Activated T-cell treated with anti-CD3 and anti-CD28 coated beads for 1 hour (primary cell): ENCODE data around the gene PANK2.
"Not testable (repeated sequence)": the region's sequence is repeated elsewhere in the genome, so short reads cannot be mapped to it uniquely, and the experiment has no call there.

Experiments
- DNase-seq: peaks from one replicate; pipeline ENCODE4 v3.0.0-alpha.2; 2020; ENCODE audit warnings: low read depth

The PANK2 gene

DNA sequence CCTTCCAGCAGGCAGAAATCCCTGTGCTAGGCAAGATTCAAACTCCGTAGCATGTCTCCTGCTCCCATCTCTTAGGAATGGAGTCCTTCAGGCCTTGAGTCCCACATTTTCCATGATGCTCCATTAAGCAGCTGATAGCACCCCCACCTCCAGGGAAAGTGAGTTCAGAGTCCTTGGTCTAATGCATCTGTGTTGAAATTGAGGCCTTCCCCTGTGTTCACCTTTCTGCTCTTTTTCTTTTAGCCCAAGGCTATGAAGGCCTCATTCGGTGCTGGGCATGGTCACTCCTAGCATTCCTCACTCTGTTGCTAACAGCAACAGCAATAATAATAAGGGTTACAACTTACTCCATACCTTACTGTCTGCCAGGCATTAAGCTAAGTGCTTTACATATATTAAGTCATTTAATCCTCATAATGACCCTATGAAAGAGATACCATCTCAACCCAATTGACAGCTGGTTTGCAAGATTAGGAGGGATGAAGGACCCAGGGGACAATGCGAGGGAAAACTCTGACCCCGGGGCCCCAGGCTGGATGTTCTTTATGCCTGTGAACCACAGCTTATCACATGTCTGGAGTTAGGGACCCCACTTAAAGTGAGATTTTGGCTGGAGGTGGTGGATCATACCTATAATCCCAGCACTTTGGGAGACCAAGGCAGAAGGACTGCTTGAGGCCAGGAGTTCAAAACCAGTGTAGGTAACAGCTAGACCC lies 17.5 kb upstream of the PANK2 start:
- no peak for DNase-seq

DNA sequence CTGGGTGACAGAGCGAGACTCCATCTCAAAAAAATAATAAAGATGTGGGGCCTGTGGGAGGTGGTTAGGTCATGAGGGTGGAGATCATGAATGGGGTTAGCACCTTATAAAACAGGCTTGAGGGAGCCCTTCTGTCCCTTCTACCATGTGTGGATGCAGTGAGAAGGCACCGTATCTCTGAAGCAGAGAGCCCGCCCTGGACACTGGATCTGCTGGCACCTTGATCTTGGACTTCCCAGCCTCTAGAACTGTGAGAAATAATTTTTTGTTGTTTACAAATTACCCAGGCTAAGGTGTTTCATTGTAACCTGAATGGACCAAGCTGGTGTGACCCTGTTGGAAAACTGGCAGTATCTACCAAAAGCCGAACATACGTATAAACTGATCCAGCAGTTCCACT lies 15.7 kb upstream of the PANK2 start:
- no peak for DNase-seq

DNA sequence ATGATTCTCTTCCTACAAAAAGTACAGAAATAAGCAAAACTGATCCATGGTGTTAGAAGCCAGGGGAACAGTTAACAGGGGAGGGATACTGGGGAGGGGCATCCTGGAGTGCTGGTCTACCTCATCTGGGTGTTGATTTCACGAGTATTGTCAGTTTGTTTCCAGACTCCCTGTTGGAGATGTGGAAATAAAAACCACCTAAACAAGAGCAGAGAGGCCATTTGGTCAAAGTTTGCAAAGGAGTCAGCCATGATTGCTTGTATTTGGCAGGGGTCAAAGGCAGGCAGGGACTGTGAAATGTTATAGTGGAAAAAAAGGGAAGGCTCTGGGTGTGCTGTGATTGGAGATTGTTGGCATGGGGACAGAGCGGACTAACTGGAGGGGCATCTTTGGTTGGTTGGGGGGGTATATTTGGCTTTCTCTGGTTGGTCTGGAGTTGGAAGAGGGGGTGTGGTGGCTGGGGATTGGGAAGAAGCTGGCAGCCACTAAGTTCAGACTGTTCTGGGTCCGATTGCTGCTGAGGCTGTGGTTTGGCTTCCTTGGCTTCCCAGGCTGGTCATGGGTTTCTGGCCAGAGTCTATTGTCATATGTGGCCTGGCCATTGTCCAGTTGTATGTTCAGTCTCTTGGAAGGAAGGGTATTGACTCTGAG lies 14.9 kb upstream of the PANK2 start:
- no peak for DNase-seq

DNA sequence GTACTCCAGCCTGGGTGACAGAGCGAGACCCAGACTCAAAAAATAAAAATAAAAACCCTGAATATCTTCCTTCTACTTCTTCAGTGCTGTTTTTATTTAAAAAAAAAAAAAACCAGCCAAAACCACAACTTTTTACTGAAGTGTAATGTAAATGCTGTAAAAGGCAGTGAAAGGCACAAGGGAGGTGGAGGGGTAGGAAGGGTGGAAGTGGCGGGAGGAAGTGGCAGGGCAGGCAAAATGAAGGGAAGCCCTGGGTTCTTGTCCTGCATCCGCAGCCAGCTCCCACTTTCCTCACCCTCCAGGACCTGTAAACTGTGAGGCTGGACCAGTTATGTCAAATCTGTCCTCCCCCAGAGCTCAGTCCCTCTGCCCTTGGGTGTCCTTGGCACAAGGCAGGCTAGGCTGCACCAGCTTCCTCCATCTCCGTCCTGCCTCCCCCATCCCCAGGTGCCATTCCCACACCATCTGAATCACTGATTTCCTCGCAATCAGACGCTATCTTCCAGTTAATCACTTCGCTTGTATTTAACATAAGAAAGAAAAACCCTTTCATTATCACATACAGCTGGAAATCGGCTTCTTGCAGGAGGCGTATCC lies 13.7 kb upstream of the PANK2 start:
- no peak for DNase-seq

DNA sequence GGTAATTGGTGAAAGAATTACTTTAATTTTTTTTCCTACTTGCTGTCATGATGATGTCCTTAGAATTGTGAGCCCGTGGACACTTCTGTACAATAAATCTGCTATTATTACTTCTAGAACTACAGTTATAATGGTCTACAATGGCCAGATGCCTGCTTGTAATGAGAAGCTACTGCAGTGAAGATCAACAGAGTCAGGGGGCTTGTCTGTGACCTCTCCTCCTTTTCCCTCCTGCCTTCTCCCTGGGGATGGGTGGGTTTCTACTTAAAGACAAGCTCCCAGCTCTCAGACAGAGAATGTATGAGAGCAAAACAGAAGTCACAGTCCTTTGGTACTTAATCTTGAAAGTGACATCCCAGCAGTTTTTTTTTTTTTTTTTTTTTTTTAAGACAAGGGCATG lies 13.2 kb upstream of the PANK2 start:
- DNase-seq, result no peak

DNA sequence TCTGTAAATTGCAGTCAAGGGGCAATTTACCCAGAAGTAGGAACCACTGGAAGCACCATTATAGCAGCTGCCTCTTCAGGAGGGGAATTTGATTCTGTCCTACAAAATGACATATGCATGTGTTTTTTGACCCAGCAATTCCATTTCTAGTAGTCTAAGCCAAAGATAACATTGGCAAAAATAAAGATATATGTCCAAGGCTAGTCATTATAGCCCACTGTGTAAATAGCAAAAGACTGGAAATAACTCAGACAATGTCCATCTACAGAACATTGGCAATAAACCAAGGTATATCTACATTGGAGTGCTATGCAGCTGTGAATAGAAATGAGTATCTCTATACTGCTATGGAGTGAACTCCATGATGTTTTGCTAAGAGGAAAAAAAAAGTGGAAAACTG lies 12.5 kb upstream of the PANK2 start:
- DNase-seq, result no peak

DNA sequence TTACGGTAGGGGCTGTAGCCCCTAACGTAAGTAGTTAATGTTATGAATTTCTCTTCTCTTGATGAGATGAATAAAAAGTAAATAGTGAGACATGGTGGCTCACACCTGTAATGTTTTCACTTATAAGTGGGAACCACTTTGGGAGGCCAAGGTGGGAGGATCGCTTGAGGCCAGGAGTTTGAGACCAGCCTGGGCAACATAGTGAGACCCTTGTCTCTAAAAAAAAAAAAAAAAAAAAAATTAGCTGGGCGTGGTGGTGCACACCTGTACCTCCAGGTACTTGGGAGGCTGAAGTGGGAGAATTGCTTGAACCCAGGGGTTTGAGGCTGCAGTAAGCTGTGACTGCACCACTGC lies 10.3 kb upstream of the PANK2 start:
- DNase-seq, result not testable (repeated sequence)

DNA sequence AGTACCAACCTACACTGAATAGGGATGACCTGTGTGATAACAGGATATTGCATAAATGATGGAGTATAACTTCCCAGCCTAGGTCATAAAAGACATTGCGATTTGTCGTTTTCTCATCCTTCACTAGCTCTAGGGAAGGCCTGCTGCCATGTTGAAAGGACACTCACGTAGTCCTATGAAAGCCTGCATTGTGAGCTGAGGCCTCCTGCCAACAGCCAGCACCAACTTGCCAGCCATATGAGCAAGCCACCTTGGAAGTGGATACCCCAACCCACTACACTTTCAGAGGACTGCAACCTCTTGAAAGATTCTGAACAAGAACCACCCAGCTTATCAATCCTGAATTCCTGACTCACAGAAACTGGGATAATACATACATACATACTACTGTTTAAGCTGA lies 3.5 kb upstream of the PANK2 start:
- DNase-seq, result no peak

DNA sequence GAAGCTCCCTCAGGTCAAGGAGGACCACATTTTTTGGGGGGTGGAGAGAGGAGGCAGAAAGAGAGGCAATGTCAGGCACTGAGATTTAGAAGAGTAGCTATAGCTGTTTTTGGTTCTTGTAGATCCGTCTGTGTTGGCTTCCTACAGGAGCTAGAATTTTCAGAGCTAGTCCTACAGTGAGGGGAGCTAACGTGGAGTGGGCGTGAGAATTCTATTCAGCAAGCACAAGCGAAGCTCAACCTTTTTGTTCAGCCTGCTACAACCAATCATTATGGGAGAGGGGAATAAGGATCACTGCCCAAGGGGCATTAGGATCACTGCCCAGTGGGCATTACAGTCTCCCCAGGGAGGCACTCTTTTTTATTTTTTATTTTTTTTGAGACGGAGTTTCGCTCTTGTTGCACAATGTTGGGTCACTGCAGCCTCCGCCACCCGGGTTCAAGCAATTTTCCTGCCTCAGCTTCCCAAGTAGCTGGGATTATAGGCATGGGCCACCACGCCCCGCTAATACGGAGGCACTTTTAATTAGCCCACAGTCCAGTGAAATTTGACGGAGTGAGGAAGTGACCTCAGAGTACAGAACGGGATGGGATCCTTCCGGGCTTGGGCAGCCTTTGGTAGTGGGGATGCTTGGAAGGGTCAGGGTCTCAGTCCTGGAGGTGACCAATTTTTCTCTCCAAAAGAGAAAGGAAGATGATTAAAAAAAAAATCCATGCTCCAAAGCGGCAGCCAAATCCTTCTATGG lies 1.1 kb upstream of the PANK2 start:
- no peak for DNase-seq

DNA sequence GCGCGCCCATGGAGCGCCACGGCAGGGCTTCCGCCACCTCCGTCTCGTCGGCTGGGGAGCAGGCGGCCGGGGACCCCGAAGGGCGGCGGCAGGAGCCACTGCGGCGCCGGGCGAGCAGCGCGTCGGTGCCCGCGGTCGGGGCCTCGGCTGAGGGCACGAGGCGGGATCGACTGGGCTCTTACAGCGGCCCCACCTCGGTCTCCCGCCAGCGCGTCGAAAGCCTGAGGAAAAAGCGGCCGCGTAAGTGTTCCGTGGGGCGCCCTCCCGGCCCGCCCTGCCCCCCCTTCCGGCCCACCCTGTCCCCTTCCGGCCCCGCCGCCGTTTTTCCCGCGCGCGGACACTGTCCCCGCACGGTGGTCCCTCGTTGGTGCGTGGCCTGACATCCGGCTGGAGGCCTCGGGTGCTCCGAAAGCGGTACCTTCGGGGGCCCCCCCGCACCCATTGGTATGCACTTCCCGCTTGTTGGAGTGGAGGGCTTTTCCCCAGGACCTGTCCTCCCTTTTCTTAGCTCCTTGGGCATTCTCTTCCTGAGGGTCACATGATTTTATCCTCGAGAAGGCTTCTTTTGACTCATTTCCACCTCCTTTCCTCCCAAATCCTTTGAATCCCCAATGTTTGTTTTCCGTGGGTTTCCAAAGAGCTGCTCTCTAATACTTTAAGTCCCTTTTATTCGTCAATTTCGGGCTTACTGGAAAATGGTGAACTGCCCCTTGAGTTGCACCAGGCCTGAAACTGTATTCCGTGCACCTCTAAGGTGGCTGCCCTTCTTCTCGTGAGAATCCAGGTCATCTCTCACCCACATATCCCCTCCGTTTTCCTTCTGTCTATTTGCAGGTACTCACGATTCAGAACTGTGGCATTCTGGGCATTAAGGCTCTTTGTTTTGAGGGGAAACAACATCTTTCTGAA lies 556 bp downstream of the PANK2 start:
- peak; percentile 7 for DNase-seq

DNA sequence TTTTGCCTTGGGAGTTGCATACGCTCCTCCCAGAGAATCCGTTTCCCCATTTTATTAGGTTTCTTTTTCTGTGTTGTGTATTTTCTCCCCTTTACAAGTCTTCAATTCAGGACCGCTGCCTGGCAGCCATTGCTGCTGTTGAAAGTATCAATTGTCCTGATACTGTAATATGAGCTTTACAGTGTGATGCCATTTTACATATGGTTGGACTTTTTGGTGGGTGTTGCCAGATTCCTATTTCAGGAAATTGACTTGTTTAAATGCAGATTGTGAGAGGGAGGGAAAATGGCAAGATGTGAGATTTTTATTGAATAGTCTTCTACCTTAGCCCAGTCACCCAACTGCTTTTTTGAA lies 1.2 kb downstream of the PANK2 start:
- no peak for DNase-seq

DNA sequence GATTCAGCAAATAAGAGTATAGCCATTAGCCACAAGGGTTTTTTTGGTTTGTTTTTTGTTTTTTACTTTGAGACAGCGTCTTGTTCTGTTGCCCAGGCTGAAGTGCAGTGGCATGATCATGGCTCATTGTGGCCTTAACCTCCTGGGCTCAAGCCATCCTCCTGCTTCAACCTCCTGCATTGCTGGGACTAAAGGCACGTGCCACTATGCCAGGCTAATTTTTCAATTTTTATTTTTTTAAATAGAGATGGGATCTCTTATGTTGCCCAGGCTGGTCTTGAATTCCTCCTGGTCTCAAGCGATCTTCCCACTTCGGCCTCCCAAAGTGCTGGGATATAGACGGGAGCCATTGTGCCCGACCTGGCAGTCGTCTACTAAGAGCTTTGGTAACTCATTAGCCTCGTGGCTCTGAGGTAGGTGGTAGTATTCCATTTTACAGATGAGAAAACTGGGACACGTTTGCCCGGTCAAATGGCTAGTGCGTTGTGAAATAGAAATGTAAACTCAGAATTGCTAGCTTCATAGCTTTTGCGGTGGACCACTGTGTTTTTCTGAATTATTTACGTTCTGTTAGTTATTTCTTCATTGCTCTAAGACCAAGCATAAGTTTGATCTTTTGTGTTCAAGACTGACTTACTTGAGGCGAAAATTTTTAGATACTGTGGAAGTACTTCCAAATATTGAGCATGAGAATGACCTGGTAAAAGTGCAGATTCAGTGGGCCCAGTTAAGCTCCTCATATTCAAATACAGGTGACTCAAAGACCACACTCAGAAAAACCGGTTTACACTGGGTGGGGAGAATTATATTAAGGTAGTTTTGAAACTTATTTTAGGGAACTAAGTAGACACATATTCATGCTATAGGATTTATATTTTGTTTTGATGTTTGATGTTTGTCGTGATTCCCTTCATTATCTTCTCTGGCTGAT lies 2.1 kb downstream of the PANK2 start:
- DNase-seq, result no peak

DNA sequence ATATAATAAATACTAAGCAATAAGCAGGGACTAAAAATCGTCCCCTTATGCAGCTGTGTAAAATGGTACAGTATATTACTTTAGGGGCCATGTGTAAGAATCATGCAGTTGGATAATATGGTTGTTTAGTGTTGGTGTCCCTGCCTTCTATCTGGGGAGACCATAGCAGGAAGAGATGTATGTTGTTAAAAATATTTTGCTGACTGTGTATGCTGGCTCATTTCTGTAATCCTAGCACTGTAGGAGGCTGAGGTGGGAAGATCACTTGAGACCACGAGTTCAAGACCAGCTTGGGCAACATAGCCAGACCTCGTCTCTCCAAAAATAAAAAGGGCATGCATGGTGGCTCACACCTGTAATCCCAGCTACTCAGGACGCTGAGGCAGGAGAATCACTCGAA lies 5.6 kb downstream of the PANK2 start:
- no peak for DNase-seq

DNA sequence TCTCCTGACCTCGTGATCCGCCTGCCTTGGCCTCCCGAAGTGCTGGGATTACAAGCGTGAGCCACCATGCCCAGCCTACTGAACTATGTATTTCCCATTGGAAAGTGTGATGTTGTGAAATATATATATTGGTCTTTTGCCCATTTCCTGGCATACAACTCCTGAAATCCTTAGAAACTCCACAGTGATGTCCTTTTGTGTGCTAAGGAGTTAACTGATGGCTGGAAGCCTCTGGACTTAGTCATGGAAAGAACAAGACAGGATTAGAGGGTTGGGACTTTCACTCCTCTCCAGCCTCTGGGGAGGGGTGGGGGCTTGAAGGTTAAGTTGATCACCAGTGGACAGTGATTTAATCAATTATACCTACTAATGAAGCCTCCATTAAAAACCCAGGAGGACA lies 7.1 kb downstream of the PANK2 start:
- DNase-seq, result no peak

DNA sequence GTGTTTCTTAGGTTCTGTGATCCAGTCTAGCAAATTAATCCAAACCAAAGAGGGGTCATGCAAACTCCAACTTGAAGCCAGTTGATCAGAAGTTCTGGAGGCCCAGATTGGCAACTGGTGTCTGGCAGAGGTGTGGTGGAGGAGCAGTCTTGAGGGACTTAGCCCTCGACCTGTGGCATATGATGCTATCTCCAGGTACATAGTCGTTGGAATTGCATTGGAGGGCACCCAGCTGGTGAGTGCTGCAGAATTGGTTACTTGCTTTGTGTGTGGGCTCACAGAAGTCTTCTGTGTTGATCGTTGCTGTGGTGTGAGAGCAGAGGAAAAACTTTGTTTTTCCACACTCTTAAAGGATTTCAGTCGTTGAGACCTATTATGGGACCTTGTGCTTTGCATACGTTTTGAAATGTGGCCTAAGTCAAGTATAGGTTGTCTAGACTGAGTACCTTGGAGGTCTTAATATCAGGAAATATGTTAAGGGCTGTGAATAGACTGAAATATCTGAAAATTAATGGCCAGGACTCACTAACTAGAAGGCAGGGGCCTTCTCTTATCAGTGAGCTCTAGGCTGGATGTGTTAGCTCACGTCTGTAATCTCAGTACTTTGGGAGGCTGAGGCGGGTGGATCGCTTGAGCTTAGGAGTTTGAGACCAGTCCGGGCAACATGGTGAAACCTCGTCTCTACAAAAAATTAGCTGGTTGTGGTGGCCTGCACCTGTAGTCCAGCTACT lies 7.8 kb downstream of the PANK2 start:
- no peak for DNase-seq

DNA sequence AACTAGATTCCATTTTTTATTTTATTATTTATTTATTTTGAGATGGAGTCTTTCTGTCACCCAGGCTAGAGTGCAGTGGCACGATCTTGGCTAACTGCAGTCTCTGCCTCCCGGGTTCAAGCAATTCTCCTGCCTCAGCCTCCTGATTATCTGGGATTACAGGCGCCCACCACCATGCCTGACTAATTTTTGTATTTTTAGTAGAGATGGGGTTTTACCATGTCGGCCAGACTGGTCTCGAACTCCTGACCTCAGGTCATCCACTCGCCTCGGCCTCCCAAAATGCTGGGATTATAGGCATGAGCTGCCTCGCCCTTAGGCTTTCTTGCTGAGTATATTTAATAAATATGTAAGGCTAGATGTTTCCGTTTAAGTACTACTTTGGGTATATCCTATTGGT lies 9.0 kb downstream of the PANK2 start:
- not testable (repeated sequence) for DNase-seq

DNA sequence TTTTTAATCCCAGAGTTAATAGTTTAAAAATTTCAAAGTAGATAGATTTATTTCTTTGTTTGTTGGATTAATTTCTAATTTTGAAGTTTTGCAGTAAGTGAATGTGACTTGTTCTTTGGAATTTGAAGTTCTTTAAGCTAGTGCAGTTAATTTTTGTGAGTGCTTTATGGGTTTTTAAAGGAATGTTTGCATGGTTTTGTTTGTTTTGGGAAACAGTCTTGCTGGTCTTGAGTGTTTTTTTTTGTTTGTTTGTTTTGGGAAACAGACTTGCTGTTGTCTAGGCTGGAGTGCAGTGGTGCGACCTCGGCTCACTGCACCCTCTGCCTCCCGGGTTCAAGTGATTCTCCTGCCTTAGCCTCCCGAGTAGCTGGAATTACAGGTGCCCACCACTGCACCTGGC lies 9.5 kb downstream of the PANK2 start:
- DNase-seq, result no peak

DNA sequence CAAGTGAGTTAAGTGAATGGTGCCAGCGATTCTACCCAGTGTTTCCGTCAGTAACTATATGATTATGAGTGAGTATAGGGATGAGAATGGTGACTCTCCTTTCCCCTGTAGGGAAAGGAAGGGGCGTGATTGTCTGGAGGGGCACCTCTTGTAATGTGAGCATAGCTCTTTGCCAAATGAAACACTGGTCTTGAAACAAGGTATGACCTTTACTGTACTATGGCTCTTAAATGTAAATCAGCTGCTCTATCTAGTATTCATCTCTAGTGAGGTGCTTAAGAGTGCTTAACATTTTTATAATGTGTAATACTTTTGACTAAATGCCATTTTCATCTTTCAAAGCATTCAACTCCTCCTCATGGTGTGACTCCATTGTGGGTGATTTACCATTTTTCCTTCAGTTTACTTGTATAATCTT lies 11.0 kb downstream of the PANK2 start:
- DNase-seq, result no peak

DNA sequence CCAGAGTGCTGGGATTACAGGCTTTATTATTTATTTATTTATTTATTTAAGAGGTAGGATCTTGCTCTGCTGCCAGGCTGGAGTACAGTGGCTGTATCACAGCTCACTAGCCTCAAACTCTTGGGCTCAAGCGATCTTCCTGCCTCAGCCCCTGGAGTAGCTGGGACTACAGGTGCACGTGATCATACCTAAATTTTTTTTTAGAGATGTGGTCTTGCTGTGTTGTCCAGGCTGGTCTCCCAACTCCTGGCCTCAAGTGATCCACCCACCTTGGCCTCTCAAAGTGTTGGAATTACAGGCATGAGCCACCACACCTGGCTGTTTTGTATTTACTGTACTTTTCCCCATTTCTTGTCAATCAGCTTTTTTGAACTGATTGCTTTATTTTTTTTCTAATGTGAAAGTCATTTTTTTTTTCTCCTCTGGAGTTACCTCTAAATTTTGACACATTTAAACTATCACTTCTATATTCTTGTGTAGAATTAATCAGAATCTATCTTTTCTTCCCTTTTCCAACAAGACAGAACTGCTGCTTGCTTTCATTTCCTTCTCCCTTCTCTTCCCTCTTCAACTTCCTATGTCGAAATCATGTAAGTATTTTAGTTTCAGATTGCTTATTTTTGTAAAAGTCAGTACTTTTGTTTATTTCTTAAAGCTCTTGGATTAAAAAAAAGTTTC lies 12.0 kb downstream of the PANK2 start:
- DNase-seq, result no peak
